NCI-H1417 (cell line): ENCODE measurements around the gene RPL28.

Source experiments
- DNase-seq, 3 experiments: peaks; one replicate each; lab custom pipeline; 2025; lab: John Stamatoyannopoulos, UW

RPL28 gene

DNA sequence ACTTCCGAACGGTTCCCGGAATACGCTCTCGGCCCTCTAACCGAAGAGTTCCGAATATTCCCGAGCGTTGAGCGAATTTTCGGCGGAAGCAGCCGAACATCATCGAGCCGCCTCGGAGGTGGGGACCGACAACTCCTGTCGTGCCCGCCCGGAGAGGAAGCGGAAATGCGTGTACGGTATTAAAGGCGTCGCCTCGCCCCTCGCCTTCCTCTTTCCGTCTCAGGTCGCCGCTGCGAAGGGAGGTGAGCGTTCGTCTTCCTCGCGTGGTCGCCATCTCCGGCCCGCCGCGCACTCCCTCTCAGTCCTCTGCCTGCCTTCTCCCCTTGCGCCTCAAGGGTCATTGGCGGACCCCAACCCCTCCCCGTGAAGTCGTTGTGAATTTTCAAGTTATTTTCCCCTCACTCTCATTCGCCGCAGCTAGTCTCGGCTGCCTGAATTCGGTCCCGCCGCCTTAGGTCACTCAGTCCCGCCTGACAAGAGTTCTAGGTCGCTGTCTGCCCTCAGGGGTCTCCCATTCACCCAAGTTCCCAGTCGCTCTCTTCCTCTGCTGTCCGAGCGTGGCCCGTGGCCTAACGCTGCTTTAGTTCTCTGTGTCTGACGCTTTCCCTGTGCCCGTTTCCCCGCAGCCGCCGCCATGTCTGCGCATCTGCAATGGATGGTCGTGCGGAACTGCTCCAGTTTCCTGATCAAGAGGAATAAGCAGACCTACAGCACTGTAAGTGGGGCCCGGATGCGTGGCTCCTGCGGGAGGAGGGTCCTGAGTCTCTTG, at the start of gene RPL28:
TSS of gene RPL28 (plus strand) at position 209 of the 769 bp plus-strand sequence. CDS start at position 635, 426 bp downstream.
- peak; percentile 98 to 100 (median 99) for DNase-seq

DNA sequence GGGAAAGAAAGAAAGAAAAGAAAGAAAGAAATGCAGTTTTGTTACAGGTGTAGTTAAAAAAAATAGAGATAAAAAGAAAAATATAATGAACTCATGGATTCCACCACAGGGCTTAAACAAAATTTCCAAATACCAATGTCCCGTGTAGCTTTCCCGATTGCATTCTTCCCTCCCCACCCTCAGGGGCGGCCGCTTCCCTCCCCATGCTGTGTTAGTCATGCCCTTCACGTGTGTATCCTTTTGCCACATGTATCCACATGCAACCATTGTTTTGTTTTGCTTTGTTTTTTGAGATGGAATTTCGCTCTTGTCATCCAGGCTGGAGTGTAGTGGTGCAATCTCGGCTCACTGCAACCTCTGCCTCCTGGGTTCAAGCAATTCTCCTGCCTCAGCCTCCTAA, 49.6 kb upstream of the RPL28 start:
- DNase-seq: no peak

DNA sequence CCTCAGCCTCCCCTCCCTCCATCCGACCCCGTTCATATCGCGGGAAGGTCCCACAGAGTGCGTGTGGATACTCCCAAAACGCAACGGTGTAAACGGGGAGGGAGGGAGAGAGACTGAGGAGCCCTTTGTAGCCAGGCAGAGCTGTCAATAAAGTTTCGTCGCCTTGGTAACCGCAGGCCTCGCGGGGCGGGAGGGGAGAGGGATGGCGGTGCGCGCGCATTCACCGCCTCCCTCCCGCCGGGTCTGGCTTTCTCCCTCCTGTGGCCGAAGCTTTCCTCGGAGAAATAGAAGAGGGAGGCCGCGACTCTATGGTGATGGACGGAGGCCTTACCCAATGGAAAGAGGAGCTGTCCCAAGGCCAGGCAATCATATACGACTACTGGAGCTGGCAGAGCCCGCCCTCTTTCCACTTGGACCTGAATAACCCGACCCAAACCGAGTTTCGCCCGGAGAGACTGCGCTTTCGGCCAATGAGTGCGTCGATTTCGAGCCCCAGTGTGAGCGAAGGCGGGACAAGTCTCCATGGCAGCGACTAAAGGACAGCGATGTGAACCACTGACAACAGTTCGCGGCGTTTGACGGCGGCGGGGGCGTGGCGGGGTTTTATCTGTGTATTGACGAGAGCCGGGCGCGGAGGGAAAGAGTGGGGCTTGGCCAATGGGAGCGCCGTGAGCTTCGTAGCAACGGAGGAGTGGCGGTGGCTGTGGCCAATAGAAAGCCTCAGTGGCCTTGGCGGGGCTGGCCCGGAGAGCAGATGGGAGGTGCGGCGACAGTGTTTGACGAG, 46.4 kb upstream of the RPL28 start, which contains the start of gene KMT5C:
TSS of gene KMT5C (plus strand) at position 772 of the 784 bp plus-strand sequence. CDS start 2,061 bp downstream, outside the sequence.
- DNase-seq: peak; percentile 99 to 100 (median 100)

DNA sequence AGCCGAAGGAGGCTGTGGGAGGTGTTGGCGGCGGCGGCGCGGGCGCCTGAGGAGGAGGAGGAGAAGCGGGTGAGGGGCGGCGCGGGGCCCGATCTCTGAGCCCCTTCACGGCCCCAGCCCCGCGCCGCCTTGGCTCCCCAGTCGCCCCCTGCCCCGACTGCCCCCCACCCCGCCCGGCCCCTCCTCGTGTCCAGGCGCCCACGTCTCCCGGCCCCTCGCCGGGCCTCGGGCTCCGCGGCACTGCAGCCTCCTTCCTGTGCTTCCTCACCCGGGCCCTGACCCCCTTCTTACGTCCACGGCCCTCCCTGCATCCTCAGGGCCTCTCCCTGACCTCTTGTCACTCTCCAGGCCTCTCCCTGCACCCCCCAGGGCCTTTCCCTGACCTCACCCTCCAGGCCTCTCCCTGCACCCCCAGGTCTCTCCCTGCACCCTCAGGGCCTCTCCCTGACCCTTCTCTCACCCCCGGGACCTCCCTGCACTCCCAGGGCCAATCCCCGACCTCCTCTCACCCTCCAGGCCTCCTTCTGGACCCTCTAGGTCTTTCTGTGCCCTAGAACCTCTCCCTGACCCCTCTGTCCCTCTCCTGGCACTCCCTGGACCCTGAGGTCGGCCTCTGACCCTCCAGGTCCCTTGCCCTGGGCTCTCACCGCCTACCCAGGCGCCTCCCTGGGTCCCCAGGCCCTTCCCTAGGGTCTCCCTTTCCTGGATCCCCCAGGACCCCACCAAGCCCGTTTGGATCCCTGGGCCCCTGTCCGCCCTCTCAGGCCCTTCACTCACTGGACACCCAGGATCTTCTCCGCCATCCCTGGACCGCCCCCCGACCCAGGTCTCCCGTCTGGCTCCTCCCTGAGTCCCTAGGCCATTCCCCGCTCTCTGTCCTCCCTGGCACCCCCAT, 45.6 kb upstream of the RPL28 start:
- DNase-seq: peak in 2 of 3 experiments; percentile 63 to 64

DNA sequence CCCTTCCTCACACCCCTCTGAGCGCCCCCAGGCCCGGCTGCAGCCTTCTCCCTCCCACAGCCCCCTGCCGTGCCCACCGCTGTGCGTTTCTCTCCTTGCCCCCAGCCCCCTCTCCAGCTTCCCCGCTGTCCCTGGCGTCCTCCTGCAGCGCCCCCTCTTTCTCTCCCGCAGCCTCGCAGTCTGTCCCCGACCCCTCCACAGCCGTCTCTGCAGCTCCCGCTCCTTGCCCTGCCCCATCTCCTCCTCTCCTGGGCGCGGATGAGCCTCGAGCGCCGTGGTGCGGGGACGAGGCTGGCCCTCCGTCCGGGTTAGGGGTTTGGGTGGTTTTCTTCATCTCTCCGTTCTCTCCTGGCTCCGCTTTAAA, 45.0 kb upstream of the RPL28 start:
- DNase-seq: peak in 1 of 3 experiments; percentile 86

DNA sequence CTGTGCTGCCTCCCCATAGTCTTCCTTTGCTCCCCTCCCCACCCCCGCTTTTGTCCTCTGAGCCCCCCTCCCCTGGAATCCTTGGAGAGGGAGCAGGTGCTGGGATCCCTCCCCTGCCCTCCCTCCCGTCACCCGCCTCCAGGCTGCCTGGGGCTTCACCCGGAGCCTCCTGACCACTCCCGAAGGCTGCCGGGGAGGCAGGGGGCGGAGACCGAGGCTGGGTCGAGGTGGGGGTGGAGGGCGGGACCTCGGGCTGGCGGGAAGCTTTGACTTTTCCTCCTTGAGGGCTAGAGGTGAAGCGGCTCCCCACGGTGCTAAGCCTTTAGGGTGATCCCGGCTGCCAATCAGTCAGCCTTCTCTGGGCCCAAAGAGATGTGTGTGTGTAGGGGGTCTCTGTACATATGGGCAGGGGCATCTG, 44.6 kb upstream of the RPL28 start:
- peak; percentile 87 to 93 (median 88) for DNase-seq

DNA sequence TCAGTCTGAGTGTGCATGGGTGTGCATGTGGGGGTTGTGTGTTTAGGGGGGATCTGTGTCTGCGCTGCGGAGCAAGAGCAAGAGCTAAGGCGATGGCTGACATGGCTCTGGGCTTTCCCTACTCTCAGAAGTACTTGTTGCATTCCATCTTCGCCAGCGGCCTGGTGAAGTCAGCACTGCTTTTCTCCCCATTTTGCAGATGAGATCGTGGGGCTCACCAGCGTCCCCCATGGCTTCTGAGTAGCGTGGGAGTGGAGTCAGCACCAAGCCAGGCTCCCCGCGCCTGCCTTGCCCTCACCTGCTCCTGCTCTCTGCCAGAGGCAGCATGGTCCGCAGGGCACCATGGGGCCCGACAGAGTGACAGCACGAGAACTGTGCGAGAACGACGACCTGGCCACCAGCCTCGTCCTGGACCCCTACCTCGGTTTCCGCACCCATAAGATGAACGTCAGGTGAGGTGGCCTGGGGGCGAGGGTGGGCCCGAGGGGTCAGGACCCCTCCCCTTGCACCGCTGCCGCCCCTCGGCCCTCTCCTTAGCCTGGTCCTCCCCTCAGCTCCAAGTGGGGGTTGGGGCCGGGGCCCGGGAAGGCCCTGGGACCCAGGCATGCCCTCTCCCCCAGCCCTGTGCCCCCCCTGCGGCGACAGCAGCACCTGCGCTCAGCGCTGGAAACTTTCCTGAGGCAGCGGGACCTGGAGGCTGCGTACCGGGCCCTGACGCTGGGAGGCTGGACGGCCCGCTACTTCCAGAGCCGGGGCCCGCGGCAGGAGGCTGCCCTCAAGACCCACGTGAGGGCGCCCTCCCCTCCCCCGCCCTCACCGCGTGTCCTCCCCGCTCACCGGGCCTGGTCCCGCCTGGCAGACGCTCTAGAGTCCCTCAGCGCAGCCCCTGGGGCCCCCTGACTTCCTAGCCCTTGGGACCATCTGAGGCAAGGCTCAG, 43.9 kb upstream of the RPL28 start:
- no peak for DNase-seq

DNA sequence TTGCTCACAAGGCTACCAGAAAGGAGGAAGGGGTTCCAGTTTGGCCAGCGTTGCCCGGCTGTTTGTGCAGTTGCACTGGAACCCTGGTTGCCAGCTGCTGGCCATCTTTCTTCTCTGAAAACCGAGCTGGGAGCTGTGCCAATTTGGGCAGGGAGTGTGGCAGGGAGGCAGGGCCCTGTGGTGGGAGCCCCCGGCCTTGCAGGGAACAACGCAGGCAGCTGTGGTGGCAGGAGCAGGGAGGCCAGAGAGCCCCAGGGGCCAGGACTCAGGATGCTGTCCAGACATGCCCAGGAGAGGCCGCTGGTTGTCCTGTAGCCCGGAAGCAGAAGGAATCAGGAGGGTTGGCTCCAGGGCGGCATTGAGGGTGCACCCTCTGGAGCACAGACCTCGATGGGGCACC, 41.3 kb upstream of the RPL28 start:
- peak in 1 of 3 experiments; percentile 16 for DNase-seq

DNA sequence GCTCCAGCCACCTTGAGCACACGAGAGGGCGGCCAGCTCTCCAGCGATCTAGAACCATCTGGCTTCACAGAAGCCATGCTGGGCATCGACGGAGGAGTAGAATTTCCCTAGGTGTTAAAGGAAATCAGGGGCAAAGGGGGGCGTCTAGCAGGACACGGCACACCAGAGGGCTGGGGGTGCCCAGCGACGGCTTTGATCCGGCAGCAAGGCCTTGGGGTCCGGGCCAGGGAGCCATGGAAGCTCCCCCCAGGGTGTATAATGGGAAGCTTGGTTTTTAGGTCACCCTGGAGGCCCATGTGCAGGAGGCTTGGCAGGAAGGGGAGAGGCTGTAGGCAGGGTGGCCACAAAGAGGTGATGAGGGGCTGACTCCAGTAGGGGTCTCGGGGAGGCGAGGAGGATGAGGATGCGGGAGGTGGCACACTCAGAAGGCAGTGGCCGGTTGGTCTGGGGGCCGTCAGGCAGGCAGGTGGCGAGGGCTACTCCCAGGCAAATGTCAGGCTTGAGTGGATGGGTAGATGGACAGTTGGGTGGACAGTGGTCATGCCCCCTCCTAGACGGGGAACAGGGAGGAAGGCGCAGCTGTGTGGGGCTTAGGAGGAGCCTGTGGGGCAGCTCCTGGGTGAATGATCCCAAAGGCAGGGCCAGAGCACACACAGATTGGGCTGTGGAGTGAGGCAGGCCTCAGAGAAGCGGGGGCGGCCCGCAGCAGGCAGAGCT, 40.5 kb upstream of the RPL28 start:
- no peak for DNase-seq

DNA sequence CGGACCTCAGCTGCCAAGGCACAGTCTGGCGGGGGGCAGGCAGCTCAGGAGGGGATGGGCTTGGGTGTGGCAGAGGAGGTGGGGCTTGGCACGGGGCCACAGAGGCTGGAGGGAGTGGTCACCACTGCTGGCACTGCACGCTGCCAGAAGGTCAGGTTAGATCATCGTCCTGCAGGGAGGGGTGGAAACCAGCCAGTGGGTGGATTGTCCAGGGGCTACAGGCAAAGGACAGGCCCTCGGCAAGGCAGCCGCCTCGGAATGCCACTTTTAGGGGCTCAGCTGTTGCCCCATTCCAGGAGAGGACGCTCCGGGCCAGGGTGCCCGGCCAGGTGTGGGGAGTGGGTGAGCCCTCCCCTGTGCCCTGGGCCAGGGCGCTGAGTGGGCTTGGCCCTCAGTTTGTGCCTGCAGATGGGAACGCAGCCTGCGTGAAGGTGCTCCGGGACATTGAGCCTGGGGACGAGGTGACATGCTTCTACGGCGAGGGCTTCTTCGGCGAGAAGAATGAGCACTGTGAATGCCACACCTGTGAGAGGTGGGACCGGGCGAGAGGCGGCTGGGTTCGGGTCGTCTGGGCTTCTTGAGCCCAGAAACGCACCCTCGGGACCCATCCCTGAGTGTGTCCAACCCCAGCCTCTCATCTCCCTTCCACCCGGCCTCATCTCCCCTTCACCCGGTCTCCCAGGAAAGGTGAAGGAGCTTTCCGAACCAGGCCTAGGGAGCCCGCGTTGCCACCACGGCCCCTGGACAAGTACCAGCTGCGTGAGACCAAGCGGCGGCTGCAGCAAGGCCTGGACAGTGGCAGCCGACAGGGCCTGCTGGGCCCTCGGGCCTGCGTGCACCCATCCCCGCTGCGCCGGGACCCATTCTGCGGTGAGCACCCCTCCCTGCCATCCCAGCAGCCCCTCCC, 39.7 kb upstream of the RPL28 start:
- DNase-seq: no peak

DNA sequence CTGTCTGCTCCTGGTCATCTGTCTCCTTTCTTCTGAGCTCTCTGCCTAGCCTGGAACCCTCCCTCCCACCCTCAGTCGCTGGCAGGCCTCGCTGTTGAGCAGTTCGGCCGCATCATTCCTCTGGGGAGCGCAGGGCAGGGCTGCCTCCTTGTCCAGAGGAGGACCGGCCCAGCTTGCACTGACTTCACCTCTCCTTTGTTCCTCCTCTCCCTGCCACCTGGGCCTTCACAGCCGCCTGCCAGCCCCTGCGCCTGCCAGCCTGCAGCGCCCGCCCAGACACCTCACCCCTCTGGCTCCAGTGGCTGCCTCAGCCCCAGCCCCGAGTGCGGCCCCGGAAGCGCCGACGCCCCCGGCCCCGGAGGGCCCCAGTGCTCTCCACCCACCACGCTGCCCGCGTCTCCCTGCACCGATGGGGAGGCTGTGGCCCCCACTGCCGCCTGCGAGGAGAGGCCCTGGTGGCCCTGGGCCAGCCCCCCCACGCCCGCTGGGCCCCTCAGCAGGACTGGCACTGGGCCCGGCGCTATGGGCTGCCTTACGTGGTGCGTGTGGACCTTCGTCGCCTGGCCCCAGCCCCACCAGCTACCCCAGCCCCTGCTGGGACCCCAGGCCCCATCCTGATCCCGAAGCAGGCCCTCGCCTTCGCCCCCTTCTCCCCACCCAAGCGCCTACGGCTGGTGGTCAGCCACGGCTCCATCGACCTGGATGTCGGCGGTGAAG, 38.8 kb upstream of the RPL28 start:
- DNase-seq: no peak

DNA sequence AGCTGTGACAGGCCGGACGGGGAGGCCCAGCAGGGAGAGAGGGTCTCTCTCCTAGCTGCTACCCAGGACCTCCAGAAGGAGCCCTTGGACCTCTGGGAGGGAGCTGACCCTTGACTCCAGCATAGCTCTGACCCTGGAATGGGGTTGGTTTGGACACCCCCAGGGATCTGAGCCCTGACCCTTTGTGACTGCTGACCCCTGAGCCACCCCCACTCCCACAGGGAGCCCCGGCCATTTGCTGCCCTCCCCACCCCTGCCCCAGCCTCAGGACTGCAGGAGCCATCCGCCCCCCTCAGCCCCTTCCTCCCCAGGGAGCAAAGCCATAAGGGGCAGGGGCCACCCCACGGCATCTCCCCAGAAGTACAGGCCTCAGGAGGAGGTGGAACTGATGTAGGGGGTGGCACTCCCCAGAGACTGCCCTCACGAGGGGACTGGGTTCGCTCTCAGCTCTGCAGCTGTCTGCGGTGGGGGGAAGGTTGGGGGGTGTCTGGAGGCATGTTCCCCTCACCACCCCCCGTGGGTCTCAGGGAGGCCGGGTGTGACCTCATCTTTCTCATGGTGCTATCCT, 38.2 kb upstream of the RPL28 start:
- DNase-seq: no peak

DNA sequence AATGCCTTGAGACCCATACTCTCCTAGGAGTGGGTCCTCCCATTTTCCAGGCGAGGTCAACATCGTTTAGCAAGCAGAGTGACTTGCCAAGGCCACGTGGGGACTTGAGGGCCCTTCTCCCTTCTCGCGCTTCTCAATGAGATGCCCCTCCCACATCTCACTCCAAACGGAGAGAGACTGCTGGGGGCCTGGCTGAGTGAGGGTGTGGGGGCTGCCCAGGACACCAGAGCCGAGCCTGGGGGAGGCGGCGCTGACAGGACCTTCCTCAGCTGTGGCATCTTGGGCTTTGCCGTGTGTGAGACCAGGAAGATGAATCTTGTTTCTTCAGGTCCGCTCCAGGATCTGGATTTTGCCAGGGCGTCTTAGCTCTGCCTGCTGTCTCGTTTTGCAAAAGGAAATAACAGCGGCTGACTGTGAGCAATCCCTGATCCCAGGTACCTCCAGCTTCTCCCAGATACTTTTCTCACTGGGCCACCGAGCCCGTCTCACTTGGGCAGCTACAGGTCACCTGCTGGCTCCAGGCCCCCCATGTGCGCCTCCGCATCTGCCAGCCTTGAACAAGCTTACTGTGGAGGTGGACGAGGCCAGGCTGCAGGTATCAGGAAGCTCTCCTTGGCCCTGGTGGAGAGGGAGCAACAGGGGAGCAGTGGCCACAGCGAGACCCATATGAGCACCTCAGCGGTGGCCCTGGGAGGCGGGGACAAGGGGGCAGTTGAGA, 37.3 kb upstream of the RPL28 start:
- peak in 1 of 3 experiments; percentile 35 for DNase-seq

DNA sequence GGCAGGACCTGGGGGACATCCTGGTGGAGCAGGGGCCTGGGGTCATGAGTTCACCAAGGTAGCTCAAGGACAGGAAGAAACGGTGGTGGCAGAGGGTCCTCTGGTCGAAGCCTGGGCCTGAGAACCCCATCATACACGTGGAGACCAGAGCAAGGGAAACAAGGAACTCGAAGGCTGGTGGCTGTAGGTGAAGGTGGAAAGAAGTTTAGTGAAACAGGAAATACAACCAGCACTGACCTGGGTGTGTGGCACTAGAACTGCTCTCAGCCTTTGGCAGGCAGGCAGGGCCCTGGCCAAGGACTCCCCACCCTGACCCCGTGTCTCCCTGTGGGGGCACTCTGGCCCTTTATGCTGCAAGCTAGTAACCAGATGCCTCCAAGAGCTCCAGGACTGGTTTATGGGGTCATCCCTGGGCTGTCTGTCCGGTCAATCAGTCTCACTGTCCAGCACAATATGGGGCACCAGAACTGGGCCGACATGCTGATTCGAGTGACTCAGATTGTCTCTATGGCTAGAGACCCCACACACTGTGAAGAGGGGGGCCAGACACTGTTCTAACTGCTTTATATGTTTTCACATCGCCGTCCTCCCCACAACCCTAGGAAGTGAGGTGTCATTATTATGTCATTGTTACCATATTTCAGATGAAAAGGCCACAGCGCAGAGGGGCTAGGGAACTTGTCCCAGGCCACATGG, 35.0 kb upstream of the RPL28 start:
- no peak for DNase-seq

DNA sequence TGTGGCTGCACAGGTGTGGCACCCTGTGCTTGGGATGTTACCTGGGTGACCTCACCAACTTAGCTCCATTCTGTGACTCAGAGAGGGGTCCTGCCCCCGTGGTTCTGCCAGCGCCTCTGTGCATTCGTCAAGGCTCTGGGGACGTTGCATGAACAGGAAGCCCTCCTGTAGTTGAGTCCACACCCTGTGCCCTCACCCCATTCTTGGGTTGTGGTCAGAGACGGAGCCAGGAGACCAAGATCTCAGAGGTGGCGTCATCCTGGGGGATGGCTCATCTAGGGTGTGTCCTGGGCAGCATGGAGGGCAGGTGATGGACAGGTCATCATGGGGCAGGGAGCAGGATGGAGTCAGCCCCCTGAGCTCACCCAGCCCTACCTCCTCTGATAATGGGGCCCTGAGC, 33.7 kb upstream of the RPL28 start:
- no peak for DNase-seq

DNA sequence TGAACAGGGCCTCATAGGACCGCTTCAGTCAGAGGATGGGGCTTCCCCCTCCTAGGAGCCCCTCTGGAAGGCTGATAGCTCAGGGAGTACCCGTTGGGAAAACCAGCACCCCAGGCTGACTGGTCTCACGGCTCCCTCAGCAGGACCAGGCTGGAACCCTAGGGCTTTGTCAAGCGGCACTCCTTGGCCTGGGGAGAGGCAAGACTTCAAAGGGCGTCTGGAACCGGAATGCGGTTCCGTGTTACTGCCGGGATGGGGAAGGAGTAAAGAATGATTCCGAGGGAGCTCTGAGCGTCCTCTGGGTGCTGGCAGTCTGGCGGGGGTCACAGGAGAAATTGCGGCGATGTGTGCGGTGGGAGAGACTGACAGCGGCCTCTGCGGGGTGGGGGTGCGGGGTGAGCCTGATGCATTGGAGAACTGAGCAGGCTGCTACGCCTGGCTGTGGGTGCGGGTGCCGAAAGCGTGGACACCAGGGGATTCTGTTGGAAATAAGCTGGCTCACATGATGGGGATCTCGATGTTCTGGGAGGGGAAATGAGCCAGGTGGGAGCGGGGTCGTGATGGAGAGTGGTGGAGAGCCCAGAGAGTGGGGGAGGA, 33.1 kb upstream of the RPL28 start:
- no peak for DNase-seq
